Stimulated activated CD8-positive, alpha-beta memory T cell treated with anti-CD3 and anti-CD28 coated beads, Interleukin-7, amount 100 ng/mL, for 48 hours (primary cell): ENCODE results near the gene MACO1.
A peak's percentile ranks its signal among the peaks of the same experiment; 100 is the strongest.
"Not testable (repeated sequence)": the region's sequence is repeated elsewhere in the genome, so short reads cannot be mapped to it uniquely, and the experiment has no call there.

Source experiments
- DNase-seq, 2 donors: peaks; one replicate each; pipeline ENCODE4 v3.0.0-alpha.2; 2020; ENCODE audit warnings: low read depth in 1 of 2; ENCODE audit errors: extremely low read depth in 1 of 2

Gene MACO1

DNA sequence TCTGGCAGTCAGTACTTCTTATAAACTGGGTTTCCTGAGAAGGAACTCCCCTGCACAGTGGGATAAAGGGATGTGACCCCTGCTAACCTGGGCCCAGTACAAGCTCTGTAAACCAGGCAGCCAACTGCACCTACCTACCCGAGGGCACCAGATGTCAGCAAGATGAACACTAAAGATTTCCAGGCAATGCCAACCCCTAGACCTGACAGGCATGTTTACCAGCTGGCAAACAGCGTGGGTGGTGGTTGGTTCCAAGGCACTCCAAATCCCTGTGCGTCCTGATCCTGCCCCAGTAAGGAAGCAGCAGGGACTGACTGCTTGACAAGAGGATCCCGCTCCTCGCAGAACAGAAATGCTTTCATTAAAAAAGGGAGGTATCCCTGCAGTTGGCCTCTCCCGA lies 7.5 kb upstream of the MACO1 start:
- not testable (repeated sequence) for DNase-seq

GRCh38 chr1:25425098-25426085 lies 5.3 kb upstream of the MACO1 start:
- no peak for DNase-seq

GRCh38 chr1:25427696-25428095 lies 3.0 kb upstream of the MACO1 start:
- no peak for DNase-seq

DNA sequence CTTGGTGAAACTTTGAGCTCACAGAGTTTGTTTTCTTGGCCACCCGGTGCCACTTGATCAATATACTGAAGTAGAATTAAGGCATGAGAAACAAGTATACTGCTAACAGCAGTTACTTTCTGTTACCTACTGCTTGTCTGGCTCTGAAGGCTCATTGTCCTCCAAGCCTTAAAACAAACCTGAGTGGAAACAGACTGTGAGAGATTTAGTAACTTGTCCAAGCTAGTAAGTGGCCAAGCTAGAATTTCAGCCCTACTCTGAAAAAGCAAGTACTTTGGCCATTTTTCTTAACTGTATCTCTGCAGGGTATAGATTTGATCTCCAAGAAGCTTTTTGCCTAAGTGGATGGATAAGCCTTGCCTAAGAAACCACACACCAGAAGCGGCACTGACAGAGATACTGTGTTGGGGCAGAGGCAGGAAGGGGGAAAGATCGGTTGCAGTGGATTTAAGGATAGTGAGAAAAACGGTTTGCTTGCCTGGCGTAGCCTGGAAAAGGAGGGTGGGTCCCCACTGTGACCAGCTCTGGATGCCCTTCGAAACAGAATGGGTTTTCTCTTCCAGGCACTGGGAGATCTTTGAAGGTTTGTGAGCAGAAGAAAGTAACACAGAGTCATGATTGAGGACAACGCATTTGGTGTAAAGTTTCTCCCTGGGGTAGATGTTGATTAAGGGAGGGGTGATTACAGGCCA lies 2.1 kb upstream of the MACO1 start:
- DNase-seq: no peak

DNA sequence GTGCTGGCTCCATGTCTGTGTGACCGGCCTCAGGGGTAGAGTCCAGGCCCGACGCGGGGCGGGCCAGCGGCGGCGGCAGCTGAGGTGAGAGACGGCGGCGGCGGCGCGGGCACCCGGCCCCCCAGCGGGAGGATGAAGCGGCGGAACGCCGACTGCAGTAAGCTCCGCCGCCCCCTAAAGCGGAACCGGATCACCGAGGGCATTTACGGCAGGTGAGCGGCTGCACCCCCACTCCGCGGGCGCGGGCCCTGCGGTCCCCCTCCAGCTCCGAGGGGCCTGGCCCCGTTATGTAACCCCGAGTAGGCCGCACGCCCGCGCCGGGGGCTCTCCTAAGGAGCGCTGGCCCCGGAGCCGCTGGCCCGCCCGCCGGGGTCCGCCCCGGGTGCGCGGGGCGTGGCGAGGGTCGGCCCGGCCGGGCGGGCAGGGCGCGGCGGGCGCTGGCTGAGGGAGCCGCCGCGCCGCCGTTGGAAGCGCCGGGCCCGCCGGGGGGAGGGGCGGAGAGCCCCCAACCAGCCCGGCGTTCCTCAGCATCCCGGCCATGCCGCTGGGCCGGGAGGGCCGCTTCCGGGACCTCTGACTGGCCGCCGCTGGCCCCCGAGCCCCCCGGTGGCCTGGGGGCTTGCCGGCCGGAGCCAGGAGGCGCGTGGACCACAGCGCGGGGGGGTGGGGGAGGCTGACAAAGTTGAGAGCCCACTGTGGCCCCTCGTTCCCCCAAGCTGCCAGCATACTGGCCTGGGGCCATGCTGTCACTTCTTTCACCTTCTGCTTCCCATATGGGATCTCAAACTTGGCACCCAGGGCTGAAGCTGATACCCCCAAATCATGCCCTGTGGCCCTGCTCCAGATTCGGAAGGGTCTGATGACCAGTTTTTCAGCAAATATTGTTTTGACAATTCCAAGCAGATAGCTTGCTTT lies 527 bp downstream of the MACO1 start:
- DNase-seq: peak in 1 of 2 donors; percentile 44

- no peak for DNase-seq
These were observed 1.4 kb downstream of the MACO1 start for GRCh38 chr1:25431955-25432719.

DNA sequence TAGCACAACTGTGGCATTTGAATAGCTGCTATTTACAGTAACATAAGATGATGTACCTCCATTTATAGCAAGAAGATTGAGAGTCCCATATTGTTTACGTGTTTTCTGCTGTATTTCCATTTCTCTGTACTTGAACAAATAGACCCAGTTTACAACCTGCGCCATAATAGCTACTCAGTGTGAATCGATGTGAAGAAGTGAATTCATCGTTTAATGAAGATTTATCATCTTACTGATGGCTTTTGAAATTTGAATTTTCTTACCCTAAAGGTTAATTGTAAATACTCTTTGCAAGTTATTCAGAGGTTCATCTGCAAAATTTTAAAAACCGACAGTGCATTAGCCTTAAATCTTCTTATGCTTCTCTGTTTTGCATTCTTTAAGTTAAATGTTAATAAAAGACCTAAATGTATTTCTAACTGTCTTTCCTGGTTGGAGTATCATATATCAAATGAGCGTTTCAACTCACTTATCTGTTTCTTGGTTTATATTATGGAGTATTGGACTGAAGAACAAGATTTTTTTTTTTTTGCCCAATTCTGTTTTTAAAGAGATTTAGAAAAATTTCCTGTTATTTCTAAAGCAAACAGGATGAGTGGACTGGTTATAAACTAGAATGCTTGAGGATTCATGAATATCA lies 2.2 kb downstream of the MACO1 start:
- no peak for DNase-seq

GRCh38 chr1:25433389-25434186 lies 2.9 kb downstream of the MACO1 start:
- DNase-seq: no peak

GRCh38 chr1:25435397-25436108 lies 4.9 kb downstream of the MACO1 start:
- DNase-seq: no peak

DNA sequence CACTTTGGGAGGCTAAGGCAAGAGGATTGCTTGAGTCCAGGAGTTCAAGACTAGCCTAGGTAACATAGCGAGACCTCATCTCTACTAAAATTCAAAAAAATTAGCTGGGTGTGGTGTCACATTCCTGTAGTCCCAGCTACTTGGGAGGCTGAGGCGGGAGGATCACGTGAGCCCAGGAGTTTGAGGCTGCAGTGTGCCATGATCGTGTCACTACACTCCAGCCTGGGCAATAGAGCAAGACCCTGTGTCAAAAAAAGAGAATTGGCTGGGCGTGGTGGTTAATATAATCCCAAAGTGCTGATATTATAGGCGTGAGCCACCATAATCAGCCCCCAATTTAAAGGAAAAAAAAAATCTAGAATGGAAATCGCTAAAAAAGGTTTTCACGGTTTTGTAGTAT lies 7.0 kb downstream of the MACO1 start:
- DNase-seq: no peak

DNA sequence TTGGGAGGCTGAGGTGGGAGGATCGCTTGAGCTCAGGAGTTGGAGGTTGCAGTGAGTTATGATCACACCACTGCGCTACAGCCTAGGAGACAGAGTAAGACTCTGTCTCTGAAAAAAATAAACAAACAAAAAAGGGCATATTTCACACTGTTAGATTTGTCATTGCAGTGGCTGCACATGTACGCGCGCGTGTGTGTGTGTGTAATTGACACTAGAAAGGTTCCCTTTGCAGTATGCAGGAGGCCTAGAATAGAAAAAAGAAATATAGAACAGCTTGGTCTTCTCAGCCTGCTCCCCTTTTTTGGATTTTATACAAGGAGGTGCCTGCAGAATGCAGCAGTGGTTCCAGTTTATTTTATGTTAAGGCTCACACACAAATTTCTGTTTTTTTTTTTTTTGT lies 8.6 kb downstream of the MACO1 start:
- DNase-seq: no peak

GRCh38 chr1:25442178-25442577 lies 11.5 kb downstream of the MACO1 start:
- DNase-seq: no peak

DNA sequence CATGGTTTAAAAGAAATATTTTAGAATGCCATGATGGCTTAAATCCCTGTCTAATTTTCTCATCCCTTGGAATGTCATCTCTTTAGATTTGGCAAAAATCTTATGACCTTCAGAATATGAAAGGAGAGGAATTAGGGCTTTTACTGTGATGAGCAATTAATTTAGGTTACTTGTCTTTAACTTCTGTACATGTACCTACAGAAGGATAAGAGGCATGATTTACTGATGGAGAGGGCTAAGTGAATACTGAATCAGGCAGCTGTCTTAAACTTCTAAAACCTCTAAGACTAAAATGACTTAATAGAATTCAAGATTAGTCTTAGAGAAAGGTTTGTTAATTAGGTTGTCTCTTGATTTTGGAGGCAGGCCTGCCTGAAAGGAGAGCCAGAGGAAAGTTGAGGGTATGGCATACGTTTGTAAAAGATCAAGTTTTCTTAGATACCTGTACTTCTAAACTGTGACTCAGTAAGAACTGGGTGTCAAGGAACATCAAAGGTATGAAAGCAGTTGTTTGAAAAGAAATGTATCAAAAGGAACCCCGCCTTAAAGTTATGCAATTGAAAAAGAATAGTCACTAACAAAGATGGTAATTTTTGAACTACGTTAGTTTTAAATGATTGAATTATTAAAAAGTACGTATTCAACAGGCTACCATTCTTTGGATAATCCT lies 12.5 kb downstream of the MACO1 start:
- DNase-seq: no peak

DNA sequence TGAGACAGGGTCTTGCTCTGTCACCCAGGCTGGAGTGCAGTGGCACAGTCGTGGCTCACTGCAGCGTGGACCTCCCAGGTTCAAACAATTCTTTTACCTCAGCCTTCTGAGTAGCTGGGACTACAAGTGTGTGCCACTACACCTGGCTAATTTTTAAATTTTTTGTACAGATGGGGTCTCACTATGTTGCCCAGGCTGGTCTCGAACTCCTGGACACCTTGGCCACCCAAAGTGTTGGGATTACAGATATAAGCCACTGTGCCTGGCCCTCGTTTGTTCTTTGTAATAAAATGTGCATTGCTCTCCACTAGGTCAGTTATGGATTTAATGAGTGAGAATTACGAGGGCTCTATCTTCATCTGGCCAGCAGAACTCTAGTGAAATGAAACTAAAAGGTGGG lies 13.9 kb downstream of the MACO1 start:
- DNase-seq: not testable (repeated sequence)

- DNase-seq: no peak
These were observed 15.4 kb downstream of the MACO1 start for GRCh38 chr1:25445993-25446538.

DNA sequence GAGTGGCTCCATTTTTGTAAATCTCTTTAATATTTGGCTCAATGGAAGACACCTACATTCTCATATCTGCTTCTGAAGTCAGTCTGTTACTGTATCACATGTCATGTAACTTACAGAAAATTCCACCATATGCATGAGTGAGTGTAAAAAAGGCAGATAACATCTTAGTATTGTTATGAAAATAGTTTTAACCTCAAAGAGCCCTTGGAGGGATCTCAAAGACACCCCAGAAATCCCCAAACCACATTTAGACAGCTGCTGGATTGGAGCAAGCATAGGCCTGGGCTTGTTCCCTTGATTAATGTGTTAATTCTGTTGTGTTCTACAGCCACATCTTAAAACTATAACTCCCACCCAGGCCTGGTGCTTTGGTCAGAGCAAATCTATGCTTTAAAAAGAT lies 16.9 kb downstream of the MACO1 start:
- DNase-seq: no peak

DNA sequence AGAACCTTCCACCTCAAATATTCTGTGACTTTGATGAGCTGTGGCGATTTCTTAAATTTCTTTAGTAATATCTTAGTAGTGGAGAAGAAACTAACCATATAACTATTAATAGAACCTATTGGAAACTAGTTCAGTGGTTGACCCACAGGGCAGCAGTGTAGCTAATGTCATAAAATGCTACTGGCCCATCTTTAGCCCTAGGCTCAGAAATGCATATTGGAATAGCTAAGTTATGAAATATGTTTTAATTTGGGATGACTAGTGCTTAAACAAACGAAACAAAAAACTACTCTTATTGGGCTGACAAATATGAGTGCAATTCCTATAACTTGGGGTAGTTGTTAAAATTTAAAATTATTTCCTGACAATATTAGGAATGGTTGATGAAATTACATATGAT lies 20.2 kb downstream of the MACO1 start:
- DNase-seq: no peak

DNA sequence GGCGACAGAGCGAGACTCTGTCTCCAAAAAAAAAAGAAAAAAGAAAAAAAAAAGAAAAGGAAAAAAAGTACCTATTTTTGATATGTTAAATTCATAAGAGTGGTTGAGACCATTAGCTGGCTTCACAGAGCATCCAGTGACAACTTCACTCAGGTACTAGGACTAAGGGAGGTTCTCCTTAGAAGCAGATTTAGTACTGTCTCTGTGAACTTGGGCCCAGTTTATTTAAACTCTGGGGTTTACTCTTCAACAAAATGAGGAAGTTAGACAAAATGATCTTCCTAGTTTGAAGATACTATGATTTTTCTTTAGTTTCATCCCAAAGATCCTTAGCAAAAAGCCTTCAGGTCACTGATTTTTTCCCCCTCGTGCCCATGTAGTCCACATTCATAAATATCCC lies 21.2 kb downstream of the MACO1 start:
- DNase-seq: no peak
